HG03442 (cell line): ENCODE measurements around the gene SLC11A1.

ENCODE experiments used
- ATAC-seq: cut with Tn5 transposase; IDR thresholded peaks from one replicate; pipeline ENCODE4 v1.9.1; 2021; ENCODE audit warnings: mild to moderate bottlenecking, moderate library complexity; ENCODE audit not compliant: unreplicated experiment

Gene SLC11A1

DNA sequence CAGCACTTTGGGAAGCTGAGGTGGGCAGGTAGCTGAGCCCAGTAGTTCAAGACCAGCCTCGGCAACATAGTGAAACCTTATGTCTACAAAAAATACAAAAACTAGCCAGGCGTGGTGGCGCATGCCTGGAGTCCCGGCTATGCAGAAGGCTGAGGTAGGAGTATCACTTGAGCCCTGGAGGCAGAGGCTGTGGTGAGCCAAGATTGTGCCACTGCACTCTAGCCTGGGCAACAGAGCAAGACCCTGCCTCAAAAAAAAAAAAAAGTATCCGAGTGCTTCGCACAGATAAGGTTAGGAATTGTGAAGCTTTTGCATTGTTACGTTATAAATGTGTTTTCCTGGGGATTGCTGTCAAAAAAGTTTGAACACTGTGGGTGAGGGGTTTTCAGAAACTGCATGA, 21.7 kb downstream of the SLC11A1 start:
- ATAC-seq = no peak

DNA sequence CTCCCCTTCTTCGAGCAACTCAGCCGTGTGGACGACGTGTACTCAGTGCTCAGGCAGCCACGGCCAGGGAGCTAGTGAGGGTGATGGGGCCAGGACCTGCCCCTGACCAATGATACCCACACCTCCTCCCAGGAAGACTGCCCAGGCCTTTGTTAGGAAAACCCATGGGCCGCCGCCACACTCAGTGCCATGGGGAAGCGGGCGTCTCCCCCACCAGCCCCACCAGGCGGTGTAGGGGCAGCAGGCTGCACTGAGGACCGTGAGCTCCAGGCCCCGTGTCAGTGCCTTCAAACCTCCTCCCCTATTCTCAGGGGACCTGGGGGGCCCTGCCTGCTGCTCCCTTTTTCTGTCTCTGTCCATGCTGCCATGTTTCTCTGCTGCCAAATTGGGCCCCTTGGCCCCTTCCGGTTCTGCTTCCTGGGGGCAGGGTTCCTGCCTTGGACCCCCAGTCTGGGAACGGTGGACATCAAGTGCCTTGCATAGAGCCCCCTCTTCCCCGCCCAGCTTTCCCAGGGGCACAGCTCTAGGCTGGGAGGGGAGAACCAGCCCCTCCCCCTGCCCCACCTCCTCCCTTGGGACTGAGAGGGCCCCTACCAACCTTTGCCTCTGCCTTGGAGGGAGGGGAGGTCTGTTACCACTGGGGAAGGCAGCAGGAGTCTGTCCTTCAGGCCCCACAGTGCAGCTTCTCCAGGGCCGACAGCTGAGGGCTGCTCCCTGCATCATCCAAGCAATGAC, 22.4 kb downstream of the SLC11A1 start:
- ATAC-seq = no peak

DNA sequence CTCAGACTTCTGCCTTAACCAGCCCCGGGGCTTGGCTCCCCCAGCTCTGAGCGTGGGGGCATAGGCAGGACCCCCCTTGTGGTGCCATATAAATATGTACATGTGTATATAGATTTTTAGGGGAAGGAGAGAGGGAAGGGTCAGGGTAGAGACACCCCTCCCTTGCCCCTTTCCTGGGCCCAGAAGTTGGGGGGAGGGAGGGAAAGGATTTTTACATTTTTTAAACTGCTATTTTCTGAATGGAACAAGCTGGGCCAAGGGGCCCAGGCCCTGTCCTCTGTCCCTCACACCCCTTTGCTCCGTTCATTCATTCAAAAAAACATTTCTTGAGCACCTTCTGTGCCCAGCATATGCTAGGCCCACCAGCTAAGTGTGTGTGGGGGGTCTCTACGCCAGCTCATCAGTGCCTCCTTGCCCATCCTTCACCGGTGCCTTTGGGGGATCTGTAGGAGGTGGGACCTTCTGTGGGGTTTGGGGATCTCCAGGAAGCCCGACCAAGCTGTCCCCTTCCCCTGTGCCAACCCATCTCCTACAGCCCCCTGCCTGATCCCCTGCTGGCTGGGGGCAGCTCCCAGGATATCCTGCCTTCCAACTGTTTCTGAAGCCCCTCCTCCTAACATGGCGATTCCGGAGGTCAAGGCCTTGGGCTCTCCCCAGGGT, 23.1 kb downstream of the SLC11A1 start:
- no peak for ATAC-seq

DNA sequence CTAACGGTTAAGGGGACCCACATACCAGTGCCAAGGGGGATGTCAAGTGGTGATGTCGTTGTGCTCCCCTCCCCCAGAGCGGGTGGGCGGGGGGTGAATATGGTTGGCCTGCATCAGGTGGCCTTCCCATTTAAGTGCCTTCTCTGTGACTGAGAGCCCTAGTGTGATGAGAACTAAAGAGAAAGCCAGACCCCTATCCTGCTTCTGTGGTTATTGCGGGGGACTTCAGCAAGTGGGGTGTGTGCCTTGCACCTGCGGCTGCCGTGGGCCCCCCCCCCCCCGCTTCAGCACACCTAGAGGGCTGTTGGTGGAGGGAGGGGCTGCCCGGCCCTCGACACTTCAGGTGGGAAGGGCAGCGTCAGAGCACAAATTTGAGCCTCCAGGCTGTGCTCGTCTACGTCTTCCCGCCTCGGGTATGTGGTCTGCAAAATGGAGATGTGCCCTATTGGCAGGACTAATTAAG, 23.7 kb downstream of the SLC11A1 start:
- ATAC-seq = peak; percentile 13

DNA sequence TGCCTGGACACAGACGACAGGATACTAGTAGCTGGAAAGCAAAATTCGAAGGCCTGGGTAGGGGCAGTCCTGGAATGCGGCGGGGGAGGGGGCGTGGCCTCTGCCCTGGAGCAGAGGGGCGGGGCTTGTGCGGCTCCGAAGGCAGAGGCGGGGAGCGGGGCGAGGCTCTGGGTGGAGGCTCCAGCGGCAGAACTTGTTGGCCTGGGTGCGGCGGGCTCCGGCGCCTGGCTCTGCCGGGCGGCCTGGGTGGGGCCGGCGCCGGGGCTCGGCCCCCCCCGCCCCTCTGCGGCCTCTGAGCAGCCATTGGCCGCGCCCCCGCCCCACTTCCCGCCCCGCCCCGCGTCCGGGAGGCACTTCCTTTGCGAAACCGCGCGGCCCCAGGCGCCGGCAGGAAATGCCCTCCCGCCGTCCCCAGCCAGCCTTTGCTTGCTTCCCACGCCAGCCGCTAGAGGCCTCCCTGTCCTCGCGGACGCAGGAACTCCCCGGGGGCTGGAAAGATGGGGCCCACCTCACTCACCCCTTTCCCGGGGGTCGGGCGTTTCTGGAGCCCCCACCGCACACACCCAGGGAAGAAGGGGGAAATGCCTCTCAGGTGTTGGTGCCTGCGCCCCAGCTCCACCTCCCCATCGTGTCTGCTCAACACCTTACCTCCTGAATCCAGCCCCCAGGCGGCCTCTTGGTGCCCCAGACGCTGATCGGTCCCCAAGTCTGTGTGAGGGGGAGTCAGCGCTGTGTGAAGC, 24.3 kb downstream of the SLC11A1 start:
- ATAC-seq = peak; percentile 84

DNA sequence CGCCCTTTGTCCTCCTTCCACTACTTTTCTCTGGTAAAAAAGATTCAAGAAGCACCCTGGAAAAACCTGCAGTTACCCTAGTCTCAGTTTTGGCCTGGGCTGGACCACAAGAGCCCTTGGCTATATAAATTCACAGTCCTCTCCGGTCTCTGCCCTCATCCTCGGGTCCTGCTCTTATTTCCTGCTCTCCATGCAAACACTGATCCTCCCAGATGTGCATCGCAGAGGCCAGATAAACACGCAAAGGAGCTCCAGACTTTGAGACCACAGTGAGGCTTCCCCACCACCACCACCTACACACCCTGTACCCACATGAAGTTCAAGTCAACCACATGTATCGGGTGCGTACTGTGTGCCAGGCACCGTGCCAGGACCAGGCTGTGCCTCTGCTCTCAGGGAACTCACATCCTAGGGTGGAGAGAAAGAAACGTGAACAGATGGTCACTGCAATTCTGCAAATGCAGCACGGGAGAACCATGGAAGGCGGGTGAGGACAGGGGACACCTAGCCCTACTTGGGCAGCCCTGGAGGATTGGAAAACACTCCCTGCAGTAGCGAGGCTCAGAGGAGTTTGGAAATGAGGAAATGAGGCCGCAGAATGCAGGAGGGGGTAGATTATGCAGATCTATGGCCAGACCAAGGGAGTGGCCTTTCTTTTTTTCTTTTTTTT, 25.0 kb downstream of the SLC11A1 start:
- ATAC-seq = peak; percentile 2

DNA sequence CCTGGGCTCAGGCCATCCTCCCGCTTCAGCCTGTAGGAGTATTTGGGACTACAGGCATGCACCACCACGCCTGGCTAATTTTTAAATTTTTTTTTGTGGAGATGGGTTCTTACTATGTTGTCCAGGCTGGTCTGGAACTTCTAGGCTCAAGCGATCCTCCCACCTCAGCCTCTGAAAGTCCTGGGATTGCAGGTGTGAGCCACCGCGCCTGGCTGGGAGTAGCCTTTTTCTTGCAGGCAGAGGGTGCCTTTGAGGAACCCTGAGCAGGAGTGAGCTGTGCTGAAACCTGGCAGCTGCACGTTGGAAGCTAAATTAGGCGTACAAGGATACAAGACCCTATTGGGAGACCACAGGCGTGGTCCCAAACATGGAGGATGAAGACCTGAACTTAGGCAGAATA, 25.6 kb downstream of the SLC11A1 start:
- ATAC-seq = no peak

DNA sequence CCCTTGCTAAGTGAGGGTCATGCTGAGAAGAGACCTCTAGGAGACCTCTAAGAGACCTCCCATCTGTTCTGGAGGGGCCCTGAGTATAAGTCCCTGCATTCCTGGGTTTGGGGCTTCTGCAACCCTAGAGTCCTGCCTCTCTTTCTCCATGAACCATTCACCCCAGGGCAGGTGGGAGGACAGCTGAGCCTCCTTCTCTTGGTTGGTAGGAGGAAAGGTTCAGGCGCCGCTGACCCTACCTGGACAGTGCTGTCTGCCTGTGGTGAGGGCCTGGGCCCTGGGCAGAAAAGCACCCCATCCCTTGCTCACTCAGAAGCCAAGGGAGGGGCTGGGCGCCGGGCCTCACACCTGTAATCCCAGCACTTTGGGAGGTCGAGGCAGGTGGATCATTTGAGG, 36.2 kb downstream of the SLC11A1 start:
- no peak for ATAC-seq

DNA sequence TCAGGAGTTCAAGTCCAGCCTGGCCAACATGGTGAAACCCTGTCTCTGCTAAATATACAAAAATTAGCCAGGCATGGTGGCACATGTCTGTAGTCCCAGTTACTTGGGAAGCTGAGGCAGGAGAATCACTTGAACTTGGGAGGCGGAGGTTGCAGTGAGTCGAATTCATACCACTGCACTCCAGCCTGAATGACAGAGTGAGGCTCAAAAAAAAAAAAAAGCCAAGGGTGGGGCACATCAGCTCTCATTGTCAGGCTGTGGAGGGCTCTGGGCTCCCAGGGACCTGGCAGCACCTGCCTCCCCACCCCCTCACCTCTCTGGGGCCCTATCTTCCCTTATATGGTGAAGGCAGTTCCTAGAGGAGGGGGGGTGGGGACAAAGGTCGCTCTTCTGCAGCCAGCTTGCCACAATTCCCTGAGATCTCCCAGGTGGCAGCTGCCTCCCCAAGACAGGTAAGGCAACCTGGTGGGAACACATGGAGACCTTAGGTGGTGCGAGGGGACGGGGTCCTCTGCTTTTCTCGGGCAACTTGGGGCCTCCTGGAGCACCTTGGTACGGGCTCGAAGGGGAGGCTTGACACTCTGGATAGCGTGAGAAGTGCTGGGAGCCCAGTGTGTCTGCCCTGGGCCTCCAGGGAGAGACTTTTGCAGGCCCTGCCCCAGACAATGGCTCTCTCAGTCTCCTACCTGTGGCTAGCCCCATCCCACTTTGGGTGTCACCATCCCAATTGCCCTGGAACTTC, 36.8 kb downstream of the SLC11A1 start, which contains the start of gene VIL1:
Gene VIL1, plus strand, starts transcription at position 407 of the 742 bp plus-strand sequence. CDS start 4,656 bp downstream, outside the sequence.
- no peak for ATAC-seq

DNA sequence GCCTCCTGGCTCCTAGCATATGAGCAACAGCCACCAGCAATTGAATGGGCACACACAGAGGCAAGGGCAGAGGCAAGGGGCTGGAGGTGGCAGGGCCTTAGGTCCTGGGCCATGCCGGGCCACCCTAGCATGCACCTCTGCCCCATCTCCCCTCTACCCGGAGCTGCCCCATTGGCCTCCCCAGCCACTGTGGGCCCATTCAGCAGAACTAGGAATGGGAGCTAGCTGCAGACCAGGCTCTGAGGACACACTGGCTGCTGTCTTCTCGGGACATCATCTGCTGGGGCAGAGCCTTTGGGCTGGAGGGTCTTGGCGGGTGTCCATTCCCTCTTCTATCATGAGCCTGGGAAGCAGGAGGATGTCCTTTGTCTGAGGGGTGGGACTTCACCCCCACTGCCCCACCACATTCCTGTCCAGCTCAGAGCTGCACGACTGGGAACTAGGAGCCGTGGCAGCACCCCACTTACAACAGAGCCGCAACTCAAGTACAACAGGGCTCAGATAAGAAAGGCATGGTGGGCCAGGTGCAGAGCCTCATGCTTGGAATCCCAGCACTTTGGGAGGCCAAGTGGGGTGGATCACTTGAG, 37.6 kb downstream of the SLC11A1 start:
- no peak for ATAC-seq

DNA sequence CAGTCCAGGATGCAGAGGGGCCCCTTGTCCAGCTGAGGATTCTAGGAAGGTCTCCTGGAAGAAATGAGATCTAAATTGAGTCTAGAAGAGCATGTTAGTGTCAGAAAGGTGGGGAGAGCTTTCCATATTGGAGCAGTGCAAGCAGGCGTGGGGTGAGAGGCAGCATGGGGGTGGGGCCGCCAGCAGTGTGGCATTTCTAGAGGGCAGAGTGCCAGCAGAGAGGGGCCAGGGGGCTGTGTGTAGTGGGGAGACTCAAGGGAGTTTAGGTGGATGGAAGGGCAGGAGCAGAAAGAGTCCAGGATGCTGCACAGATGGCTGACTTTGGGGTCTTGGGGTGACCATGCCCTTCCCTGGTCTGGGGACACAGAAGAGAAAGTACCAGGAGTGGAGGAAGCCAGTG, 39.0 kb downstream of the SLC11A1 start:
- ATAC-seq = no peak

DNA sequence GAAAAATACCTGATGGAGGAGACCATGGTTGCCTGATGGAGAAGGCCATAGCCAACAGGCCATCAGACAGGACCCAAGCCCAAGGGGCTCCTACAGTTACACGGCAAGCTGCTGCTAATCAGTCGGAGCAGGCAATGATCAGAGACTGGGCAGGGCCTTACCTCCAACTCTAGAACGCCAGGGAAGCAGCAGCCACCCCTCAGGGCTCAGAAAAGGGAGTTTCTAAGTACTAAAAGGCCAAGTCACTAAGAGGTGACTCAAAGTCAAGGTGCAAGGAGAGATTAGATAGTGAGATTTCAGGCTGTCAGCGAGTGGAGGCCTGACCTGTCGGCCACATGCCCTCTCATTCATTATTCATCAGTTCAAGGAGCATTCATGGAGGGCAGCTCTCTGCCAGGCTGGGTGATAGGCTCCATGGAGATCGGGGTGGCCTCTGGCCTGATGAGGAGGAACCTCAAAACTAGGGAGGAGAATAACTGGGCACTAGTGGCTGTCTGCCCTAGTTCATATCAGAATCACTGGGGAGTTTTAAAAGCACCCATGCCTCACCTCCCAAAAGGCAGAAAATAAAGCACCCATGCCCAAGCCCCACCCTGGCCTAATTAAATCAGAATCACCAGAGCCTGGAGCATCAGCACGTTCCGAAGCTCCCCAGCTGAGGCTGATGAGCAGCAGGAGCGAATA, 40.5 kb downstream of the SLC11A1 start:
- ATAC-seq = no peak

DNA sequence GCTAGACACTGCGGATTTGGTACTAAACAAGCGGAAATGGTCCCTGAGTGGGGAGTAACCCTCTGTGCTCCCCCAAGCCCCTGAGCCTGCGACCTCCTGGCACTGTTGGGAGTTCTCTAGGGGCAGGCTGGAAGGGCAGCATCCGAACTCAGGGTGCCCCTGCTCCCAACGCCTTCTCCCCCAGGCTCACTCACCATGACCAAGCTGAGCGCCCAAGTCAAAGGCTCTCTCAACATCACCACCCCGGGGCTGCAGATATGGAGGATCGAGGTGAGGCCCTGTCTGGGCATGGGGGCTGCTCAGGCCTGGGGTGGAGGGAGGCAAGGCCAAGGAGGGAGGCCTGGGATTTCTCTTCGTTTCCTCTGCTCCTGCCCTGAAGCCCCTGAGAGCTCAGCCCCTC, 41.5 kb downstream of the SLC11A1 start:
- no peak for ATAC-seq

DNA sequence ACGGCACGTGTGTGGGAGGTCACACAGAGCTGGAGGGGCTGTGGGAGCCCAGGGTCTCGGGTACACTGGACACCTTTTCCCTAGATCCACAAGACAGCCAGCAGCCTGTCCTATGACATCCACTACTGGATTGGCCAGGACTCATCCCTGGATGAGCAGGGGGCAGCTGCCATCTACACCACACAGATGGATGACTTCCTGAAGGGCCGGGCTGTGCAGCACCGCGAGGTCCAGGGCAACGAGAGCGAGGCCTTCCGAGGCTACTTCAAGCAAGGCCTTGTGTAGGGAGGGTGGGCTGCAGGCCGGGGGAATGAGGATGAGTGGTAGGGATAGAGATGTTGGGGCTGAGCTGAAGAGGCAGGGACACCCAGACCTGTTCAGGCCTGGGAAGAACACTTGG, 43.5 kb downstream of the SLC11A1 start:
- no peak for ATAC-seq

DNA sequence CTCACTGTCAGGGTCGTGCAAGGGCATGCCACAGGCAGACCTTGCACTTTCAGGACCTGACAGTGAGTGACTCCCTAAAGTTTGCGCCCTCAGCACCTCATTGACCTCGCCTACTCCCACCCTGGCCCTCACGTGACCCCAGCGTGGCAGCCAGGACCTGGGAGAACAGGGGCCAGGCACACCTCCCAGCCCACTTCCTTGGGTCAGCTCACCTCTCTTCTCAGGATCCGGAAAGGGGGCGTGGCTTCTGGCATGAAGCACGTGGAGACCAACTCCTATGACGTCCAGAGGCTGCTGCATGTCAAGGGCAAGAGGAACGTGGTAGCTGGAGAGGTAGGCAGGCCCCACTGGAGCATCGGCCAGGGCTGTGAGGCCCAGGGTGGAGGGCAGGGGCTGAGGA, 45.7 kb downstream of the SLC11A1 start:
- no peak for ATAC-seq

DNA sequence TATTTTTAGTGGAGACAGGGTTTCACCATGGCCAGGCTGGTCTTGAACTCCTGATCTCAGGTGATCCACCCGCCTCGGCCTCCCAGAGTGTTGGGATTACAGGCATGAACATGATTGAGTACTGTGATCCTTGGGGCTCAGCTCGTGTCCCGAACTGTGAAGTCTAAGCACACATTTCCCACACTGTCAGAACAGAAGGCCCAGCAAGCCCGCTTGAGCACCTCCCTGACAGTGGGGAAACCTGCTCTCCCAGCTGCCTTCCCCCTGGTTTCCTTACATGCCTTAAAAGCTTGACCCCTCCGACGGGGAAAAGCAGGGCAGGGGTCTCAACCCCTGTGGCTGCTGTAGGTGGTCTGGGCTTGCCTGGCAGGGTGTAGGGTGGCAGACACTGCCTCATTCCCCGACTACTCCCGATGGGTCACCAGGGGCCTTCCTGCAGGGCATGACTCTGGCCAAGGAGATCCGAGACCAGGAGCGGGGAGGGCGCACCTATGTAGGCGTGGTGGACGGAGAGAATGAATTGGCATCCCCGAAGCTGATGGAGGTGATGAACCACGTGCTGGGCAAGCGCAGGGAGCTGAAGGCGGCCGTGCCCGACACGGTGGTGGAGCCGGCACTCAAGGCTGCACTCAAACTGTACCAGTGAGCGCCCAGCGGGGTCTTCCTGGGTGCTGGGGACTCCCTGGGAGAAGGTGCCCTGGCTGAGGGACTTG, 46.9 kb downstream of the SLC11A1 start:
- ATAC-seq = no peak

DNA sequence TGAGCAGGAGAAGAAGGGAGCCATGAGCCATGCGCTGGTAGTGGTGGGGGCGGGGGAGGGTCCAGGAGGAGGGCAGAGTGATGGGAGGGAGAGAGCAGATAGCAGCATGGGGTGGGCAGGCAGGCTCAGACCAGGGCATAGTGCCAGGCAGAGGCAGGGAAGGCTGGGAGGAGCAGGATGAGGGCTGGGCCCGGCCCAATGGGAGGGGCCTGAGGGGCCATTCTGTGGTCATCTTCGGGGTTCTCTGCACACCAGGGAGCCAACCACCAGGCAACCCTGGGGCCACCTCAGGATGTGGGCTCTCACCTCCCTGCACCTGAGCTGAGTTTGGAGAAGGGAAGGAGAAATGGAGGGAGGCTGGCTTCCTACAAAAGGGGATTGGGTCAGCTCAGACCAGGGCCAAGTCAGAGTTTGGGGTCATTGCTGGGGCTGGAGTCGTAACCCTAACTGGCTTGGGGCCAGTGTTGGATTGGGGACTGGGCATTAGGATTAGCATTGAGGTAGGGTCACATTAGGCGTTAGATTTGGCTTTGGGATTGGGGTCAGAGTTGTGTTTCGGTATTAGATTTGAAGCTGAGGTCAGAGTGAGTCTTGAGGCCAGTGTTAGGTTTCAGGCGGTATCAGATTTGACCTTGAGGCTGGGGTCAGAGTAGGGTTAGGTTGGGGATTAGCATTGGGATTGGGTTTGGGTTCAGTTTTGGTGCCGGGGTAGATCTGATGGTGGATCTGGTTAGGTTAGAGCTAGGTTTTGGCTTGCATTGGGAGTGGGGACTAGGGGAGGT, 48.0 kb downstream of the SLC11A1 start:
- no peak for ATAC-seq

DNA sequence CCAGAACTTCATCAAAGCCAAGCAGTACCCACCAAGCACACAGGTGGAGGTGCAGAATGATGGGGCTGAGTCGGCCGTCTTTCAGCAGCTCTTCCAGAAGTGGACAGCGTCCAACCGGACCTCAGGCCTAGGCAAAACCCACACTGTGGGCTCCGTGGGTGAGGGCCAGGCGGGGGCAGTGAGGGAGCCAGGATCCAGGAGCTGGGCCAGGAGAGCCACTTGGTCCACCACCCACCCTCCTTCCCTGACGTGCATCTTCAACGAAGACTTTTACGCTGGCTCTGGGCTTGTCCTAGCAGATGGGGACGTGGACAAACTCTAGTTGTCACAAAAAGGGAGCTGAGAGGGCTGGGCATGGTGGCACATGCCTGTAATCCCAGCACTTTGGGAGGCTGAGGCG, 48.6 kb downstream of the SLC11A1 start:
- ATAC-seq = no peak
